Iris pigment epithelial cell (primary cell): ENCODE data around the gene TRAM2.

ENCODE experiments used
- DNase-seq: peaks from one replicate; pipeline ENCODE4 v3.0.0-alpha.2; 2011; ENCODE audit warnings: low read depth

TRAM2 gene

GRCh38 chr6:52568320-52568719 lies 8.5 kb downstream of the TRAM2 start:
- no peak for DNase-seq

- DNase-seq: peak; percentile 99
Observed at GRCh38 chr6:52566853-52567279, 10.0 kb downstream of the TRAM2 start.

- no peak for DNase-seq
Observed at GRCh38 chr6:52566201-52566600, 10.7 kb downstream of the TRAM2 start.

- DNase-seq: no peak
Observed at GRCh38 chr6:52564856-52565255, 12.0 kb downstream of the TRAM2 start.

- DNase-seq: peak; percentile 50
Observed at GRCh38 chr6:52562911-52563310, 13.9 kb downstream of the TRAM2 start.

- peak; percentile 57 for DNase-seq
Observed at GRCh38 chr6:52560462-52560861, 16.4 kb downstream of the TRAM2 start.

- no peak for DNase-seq
Observed at GRCh38 chr6:52558266-52559000, 18.4 kb downstream of the TRAM2 start.

GRCh38 chr6:52557389-52558265 lies 19.2 kb downstream of the TRAM2 start:
- DNase-seq: no peak

GRCh38 chr6:52555518-52556233 lies 21.2 kb downstream of the TRAM2 start:
- no peak for DNase-seq

- DNase-seq: peak; percentile 62
Observed at GRCh38 chr6:52554684-52555280, 22.1 kb downstream of the TRAM2 start.

GRCh38 chr6:52553719-52554118 lies 23.1 kb downstream of the TRAM2 start:
- DNase-seq: no peak

- no peak for DNase-seq
Observed at GRCh38 chr6:52553158-52553557, 23.7 kb downstream of the TRAM2 start.

GRCh38 chr6:52552278-52552643 lies 24.6 kb downstream of the TRAM2 start:
- no peak for DNase-seq

- peak; percentile 78 for DNase-seq
Observed at GRCh38 chr6:52551483-52552277, 25.2 kb downstream of the TRAM2 start.

- no peak for DNase-seq
Observed at GRCh38 chr6:52550870-52551269, 26.0 kb downstream of the TRAM2 start.

GRCh38 chr6:52550014-52550575 lies 26.8 kb downstream of the TRAM2 start:
- no peak for DNase-seq

- DNase-seq: no peak
Observed at GRCh38 chr6:52549428-52549827, 27.4 kb downstream of the TRAM2 start.

GRCh38 chr6:52548999-52549398 lies 27.9 kb downstream of the TRAM2 start:
- DNase-seq: no peak

GRCh38 chr6:52548353-52548713 lies 28.5 kb downstream of the TRAM2 start:
- DNase-seq: peak; percentile 53

- peak; percentile 77 for DNase-seq
Observed at GRCh38 chr6:52547647-52548352, 29.1 kb downstream of the TRAM2 start.
